Activated T-cell treated with anti-CD3 and anti-CD28 coated beads, Interleukin-2, amount 50 U/mL, for 1 hour (primary cell): Measurements from ENCODE around the gene FOXF2.

ENCODE experiments used
- DNase-seq: peaks from one replicate; pipeline ENCODE4 v3.0.0-alpha.2; 2020

The FOXF2 gene

DNA sequence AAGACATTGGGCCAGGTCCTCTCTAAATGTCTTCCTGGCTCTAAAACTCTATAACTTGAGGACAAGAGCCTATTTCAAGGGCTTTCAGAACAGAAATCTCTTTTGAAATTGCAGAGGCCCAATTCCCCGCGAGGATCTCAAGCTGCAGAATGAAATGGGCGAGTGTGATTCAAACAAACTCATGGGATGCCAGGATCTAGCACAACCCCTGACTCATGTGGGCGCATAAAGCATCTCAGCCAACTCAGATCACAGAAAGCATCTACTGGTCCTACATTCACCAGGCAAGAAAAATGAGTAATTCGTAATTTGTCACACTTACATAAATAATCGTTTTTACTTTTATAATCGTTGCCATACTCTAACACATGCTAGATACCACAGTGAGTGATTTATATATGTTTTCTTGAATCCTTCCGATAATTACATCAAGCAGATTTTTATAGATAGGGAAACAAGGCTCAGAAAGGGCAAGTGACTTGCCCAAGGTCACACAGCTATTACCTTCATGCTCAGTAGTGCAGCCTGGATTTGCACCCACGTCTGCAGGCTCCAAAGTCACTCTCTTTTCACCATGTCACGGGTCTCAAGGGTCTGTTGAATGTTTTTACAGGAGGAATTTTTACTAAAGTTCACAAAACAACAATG, 26.2 kb downstream of the FOXF2 start:
- DNase-seq = no peak

GRCh38 chr6:1416191-1416760, 26.9 kb downstream of the FOXF2 start:
- DNase-seq = no peak

DNA sequence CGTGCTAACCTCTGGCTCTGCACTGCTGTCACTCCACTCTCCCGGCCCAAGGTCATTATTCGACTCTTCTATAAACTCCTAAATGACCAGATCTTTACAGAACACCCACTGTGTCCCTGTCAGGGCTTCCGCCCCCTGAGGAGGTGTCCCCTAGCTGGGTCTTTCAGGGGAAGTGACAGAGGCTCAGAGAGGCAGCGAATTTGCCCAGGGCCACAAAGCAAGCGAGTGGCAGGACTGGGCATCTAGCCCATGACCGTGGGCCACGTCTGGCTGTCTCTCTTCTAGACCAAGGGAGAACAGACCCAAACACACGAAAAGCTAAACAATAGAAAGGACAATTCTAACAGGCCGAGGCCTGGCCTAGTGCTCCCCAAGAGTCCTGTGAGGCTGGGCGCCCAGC, 27.4 kb downstream of the FOXF2 start:
- no peak for DNase-seq

GRCh38 chr6:1417718-1418117, 28.3 kb downstream of the FOXF2 start:
- no peak for DNase-seq

GRCh38 chr6:1418471-1419191, 29.3 kb downstream of the FOXF2 start:
- DNase-seq = no peak

DNA sequence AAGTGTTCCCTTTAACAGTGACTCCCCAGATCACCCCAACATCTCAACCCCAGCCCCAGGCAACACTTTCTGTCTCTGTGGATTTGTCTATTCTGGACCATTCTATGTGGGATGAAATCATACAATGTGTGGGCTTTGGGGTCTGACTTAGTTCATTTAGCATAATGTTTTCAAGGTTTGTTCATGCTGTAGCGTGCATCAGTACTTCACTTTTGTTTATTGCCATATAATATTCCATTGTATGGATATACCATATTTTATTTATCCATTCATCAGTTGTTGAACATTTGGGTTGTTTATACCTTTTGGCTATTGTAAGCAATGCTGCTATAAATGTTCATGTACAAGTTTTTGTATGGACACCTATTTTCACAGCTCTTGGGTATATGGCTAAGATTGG, 31.0 kb downstream of the FOXF2 start:
- DNase-seq = no peak

GRCh38 chr6:1422290-1422689, 32.9 kb downstream of the FOXF2 start:
- no peak for DNase-seq

DNA sequence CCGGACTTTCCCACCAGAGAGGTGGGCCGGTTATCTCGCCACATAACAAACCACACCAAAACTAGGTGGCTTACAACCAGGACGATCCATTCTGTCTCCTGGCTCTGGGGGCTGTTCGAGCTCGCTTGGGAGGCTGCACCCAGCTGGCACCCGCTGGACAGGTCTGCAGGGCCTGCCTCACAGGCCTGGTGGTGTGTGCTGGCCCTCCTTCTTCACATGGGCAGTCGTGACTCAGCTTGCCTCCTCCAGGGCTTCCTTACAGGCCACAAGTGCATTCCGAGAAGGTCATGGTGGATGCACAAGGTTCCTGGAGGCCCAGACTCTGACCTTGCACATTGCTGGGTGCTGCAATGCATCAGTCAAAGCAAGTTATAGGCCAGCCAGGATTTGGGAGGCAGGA, 34.2 kb downstream of the FOXF2 start:
- no peak for DNase-seq

- DNase-seq = no peak
Measured at GRCh38 chr6:1424306-1424927, 35.0 kb downstream of the FOXF2 start.

DNA sequence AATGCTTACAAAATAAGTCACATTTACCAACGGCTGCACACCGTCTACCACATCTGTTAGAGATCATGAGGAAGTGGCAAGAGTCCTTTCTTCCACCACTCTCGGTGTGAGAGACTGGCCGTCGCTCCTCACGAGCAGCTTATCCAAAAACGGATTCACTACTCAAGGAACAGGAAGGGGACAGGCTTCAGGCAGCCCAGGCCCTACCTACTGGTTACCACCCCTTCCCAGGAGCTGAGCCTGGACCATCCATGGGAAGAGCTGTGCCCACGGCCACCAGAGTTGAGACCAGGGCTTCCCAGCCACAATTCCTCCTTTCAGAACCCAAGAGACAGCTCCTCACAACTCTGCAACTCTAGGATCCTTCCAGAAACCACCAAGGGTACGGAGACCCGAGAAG, 37.0 kb downstream of the FOXF2 start:
- no peak for DNase-seq

DNA sequence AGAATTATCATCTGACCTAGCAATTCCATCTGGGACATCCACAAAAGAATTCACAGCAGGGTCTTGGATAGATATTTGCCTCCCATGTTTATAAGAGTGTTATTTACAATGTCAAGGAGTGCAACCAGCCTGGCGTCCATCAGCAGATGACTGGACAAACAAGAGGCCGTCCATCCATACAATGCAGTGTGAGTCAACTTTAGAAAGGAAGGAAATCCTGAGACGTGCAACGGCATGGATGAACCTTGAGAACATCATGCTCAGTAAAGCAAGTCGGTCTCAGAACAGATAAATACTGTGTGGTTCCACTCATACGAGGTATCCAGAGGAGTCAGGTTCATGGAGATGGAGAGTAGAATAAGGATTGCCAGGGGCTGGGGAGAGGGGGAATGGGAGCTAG, 46.4 kb downstream of the FOXF2 start:
- no peak for DNase-seq

DNA sequence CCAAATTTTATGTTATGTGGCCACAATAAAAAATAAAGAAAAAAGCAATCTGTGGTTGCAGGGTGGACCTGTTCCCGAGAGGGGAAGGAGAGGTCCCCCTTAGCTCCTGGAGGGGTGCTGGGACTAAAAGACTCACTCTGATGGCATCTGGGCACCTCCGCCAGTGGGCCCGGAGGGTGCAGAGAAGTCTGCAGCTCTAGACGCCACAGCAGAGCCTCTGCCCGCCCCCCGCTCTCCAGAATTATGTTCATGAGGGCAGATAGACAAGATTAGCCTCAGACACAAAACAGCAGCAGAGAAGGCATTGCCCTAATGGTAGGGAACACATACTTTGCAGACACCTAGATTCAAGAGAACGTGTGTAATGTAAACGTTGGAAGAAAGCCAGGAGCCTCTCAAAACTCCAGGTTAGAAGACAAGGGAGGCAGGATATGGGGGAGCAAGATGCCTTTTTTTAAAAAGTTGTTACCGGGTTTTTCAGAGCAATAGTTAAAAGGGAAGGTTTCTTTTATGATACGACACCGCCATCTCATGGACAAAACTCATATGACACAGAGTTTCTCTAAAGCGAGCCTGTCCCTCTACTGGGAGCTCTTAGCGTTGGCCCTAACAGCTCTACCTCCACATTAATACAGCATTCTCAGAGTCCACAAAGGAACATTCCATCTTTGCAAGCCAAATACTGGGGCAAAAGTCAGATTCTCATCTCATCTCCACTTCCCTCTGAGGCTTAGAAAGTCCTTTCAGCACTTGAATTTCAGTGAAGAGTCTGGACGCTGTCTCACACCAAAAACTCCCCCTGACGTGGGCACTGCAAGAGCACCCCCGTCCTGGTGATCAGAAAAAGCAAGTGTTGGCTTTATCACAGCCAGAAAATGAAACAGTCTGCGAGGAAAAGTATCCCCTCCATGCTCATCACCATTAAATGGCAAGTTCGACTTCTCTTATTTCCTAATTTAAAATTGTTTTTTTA, 47.2 kb downstream of the FOXF2 start:
- no peak for DNase-seq

- DNase-seq = no peak
Measured at GRCh38 chr6:1437553-1438406, 48.4 kb downstream of the FOXF2 start.

DNA sequence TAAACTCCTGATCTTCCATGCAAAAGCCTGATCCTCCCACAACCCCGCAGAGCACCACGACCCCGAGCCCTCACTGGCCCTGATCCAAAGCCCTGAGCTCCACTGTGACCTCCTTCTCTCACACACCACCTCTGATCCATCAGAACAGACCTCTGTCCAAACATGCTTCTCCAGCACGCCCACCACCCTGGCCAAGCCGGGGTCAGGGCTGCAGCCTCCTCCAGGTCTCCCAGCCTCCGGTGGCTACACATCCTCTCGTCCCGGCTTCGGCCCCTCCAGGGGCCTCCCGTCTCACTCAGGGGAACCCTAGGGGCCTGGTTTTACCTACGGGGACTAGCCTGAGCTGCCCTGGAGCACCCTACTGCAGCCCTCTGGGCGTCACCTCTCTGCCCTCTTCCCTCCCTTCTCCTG, 49.1 kb downstream of the FOXF2 start:
- no peak for DNase-seq

DNA sequence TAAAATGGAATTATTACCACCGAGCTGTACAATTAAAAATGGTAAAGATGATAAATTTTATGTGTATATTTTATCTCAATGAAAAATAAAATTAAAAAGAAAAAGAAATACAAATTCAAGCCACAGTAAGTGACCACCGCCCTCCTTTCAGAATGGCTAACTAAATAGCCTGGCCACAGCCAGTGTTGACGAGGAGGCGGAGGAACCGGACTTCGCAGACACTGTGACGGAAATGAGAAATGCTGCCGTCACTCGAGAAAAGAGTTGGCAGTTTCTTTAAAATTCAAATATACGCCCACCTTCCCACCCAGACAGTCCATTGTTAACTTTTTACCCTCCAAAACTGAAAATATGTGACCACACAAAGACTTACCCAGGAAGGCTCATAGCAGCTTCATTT, 50.0 kb downstream of the FOXF2 start:
- no peak for DNase-seq

DNA sequence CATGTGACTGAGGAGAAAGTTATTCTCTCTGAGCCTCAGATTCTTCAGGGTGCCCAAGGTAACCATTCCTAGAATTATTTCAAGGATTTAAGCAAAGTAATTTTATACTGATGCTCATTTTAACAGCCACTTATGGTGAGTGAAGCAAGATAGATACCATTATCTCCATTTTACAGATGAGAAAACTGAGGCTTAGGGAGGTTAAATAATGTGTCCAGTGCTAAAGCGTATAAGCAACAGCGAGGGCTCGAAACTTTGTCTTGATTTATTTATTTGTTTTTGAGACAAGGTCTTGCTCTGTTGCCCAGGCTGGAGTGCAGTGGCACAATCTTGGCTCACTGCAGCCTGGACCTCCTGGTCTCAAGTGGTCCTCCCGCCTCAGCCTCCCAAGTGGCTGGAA, 53.6 kb downstream of the FOXF2 start:
- no peak for DNase-seq
